Measurements from ENCODE around the gene NAA15. TPM values are rescaled to one million over a fixed set of nuclear protein-coding genes. Genes with fewer than 3 reads are reported as not detected.
"Not testable (repeated sequence)": the region's sequence is repeated elsewhere in the genome, so short reads cannot be mapped to it uniquely, and the experiment has no call there.

The NAA15 gene
- total and polyA plus RNA-seq, 2 donors (not counting 3 experiments of a cell fraction or from before 2014, with no cell fraction given) = 4.5 to 67.9 TPM

- ChIA-PET POLR2A (no interaction called here), CTCF (interaction anchor here (1.3 kb wide), 1 partner anchor 43 kb away, joined by 8 read pairs; no protein-coding TSS in a partner anchor)
- dilution Hi-C loops (cut with MboI; ENCODE audit: extremely low pct_ligation_motif_present, low sequenced_read_pairs) = no loop called here
- intact Hi-C loops (cut with micrococcal nuclease) = no loop called here
- DNase-seq (ENCODE audit: low read depth, low spot score) (no peak), FAIRE-seq (no peak)
- H3K27ac ChIP-seq (ENCODE audit: insufficient read depth, low read depth, low read length) = no peak overlapping the region
- H3K27me3 ChIP-seq (ENCODE audit: control insufficient read depth in 2 of 2, insufficient read depth in 2 of 2, low read length in 2 of 2) = no peaks in the 10 kb centered on the region
- no peak overlapping the region for H3K4me3 ChIP-seq (replicated peaks in 1 of 3; ENCODE audit: insufficient read depth in 1 of 3, low read depth in 1 of 3, low read length in 3 of 3)
- H3K9me3 ChIP-seq (replicated peaks; ENCODE audit: control insufficient read depth, insufficient read depth, low read length) = no peaks in the 10 kb centered on the region
- H3K79me2 ChIP-seq (ENCODE audit: control insufficient read depth, insufficient read depth, low read length) = no peaks in the 10 kb centered on the region
- H4K20me1 ChIP-seq (replicated peaks; ENCODE audit: control insufficient read depth, extremely low read depth, insufficient read depth, low read length) = no peaks in the 10 kb centered on the region
- no peak for TF ChIP-seq JUN (IDR thresholded peaks at IDR 0.05; ENCODE audit: borderline replicate concordance, insufficient read depth, insufficient read length, low read depth)
- H3K4me1 ChIP-seq (ENCODE audit: control insufficient read depth, extremely low read depth, insufficient read depth, low read length) = no peaks in the 10 kb centered on the region
- H3K36me3 ChIP-seq (ENCODE audit: control insufficient read depth in 2 of 2, extremely low read depth in 1 of 2, insufficient read depth in 2 of 2, low read length in 2 of 2) = no peaks in the 10 kb centered on the region
- H3K9me1 ChIP-seq (replicated peaks; ENCODE audit: control insufficient read depth, extremely low read depth, insufficient read depth, low read length) = no peaks in the 10 kb centered on the region
- H2AFZ ChIP-seq (ENCODE audit: low read depth, low read length) = no peak overlapping the region
- no TSS peak for BruUV-seq (replicated peaks)
- no peak overlapping the region for H3K9ac ChIP-seq (replicated peaks; ENCODE audit: extremely low read depth, insufficient read depth, low read length)
- H3K4me2 ChIP-seq (ENCODE audit: insufficient read depth, low read length) = no peak overlapping the region
Observed at GRCh38 chr4:139410312-139410711, 109.0 kb downstream of the NAA15 start.

GRCh38 chr4:139414671-139415210 is 113.4 kb downstream of the NAA15 start:
- dilution Hi-C loops (cut with MboI; ENCODE audit: extremely low pct_ligation_motif_present, low sequenced_read_pairs); H3K9me1 ChIP-seq (replicated peaks; ENCODE audit: control insufficient read depth, extremely low read depth, insufficient read depth, low read length); H3K9ac ChIP-seq (replicated peaks; ENCODE audit: extremely low read depth, insufficient read depth, low read length); H4K20me1 ChIP-seq (replicated peaks; ENCODE audit: control insufficient read depth, extremely low read depth, insufficient read depth, low read length); H3K79me2 ChIP-seq (ENCODE audit: control insufficient read depth, insufficient read depth, low read length); H2AFZ ChIP-seq (ENCODE audit: low read depth, low read length); H3K9me3 ChIP-seq (replicated peaks; ENCODE audit: control insufficient read depth, insufficient read depth, low read length); H3K4me2 ChIP-seq (ENCODE audit: insufficient read depth, low read length); H3K36me3 ChIP-seq (ENCODE audit: control insufficient read depth in 2 of 2, extremely low read depth in 1 of 2, insufficient read depth in 2 of 2, low read length in 2 of 2); H3K4me3 ChIP-seq (replicated peaks in 1 of 3; ENCODE audit: insufficient read depth in 1 of 3, low read depth in 1 of 3, low read length in 3 of 3); FAIRE-seq; BruUV-seq (replicated peaks); H3K27me3 ChIP-seq (ENCODE audit: control insufficient read depth in 2 of 2, insufficient read depth in 2 of 2, low read length in 2 of 2); POLR2A ChIA-PET; H3K27ac ChIP-seq (ENCODE audit: insufficient read depth, low read depth, low read length); DNase-seq (ENCODE audit: low read depth, low spot score): not testable (repeated sequence)
- H3K4me1 ChIP-seq (ENCODE audit: control insufficient read depth, extremely low read depth, insufficient read depth, low read length) = peaks cover 26% of the 10 kb centered on the region
- intact Hi-C loops (cut with micrococcal nuclease) = loop anchor here (1.0 to 5.0 kb wide), 4 partner anchors 135 to 382 kb away; no protein-coding TSS in a partner anchor
- CTCF ChIA-PET = interaction anchor here (1.0 to 2.7 kb wide), 3 partner anchors 9 to 76 kb away, joined by 3 to 6 read pairs (median 4); partner anchors contain the start of gene RAB33B

All from endothelial cell of umbilical vein (primary cell).